ENCODE results near the gene HECW1. TPM values are rescaled to one million over a fixed set of nuclear protein-coding genes. Genes with fewer than 3 reads are reported as not detected.

Gene HECW1
- total and polyA plus RNA-seq, 8 donors, result 0.04 to 0.69 (median 0.12) TPM; not detected in 5

DNA sequence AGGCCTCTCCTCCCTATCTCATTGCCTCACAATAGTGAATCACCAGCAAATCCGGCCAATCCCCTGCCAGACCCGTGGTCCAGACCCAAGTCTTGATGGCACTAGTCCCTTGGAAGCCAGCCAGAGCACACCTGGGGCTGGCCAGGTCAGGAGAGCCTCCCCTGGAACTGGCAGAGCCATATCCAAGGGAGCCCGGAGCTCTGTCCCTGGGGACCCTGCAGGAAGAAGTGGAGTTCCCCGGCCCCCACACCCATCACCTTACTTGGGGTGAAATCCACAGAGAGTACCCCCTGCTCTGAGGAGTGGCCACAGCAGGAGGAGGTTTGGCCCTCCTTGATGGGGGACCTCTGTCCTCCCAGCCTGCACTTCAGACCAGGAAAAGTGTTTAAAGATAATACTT lies 122.5 kb downstream of the HECW1 start:
- FAIRE-seq (no peak), DNase-seq (no peak), ATAC-seq (no peak)
- Histone ChIP-seq H3K27me3 (no peaks in the 10 kb centered on the region), H3K9me3 (no peaks in the 10 kb centered on the region), H3K4me3 (no peak overlapping the region), H3K27ac (no peak overlapping the region), H3K4me1 (no peaks in the 10 kb centered on the region), H3K36me3 (no peaks in the 10 kb centered on the region)
- WGBS, 2 donors, result 58 to 77% methylated on average over 4 of the region's 4 CpGs
- TF ChIP-seq CTCF (IDR thresholded peaks at IDR 0.05), result no peak
- intact Hi-C loops (cut with DNase I), result no loop called here

- WGBS, 2 donors, result 67 to 68% methylated on average over 6 of the region's 6 CpGs
- Histone ChIP-seq H3K9me3 (no peaks in the 10 kb centered on the region), H3K36me3 (no peaks in the 10 kb centered on the region), H3K27ac (no peak overlapping the region), H3K4me1 (no peaks in the 10 kb centered on the region), H3K27me3 (no peaks in the 10 kb centered on the region), H3K4me3 (no peak overlapping the region)
- DNase-seq, result no peak
- intact Hi-C loops (cut with DNase I), result no loop called here
- no peak for FAIRE-seq
- TF ChIP-seq CTCF (IDR thresholded peaks at IDR 0.05), result no peak
- ATAC-seq, result no peak
These were observed 128.1 kb downstream of the HECW1 start for GRCh38 chr7:43240565-43240964.

DNA sequence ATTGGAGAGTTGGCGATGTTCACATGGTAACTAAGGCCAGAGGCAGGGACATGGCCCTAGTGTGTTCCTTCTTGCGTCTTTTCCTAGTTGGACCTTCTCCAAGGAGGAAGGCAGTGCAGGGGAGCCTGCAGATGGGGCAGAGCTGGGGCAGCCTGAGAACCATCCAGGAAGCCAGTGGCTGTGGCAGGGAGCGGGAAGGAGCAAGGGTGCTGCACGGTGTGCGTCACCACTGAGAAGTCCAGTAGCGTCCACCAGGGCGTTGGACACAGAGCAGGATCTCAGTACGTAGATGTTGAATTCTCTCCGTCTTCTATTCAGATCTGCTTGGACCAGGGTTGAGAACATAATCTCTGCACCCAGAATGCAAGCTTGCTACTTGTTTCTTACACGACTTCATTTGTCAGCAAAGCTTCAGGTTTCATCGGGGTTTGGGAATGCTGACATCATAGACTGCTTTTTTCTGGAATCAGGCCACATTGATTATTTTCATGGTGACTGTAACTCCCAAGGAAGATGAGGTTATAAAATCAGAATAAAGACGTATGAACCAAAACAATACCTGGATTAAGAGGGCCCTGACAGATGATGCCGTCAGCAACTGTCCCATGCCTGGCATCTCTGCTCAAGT lies 130.3 kb downstream of the HECW1 start:
- no peak for DNase-seq
- no peak for ATAC-seq
- Histone ChIP-seq H3K27ac (no peak overlapping the region), H3K36me3 (no peaks in the 10 kb centered on the region), H3K4me1 (no peaks in the 10 kb centered on the region), H3K9me3 (no peaks in the 10 kb centered on the region), H3K4me3 (no peak overlapping the region), H3K27me3 (no peaks in the 10 kb centered on the region)
- intact Hi-C loops (cut with DNase I), result no loop called here
- no peak for FAIRE-seq
- WGBS, 2 donors, result 69 to 72% methylated on average over 13 of the region's 13 CpGs
- no peak for TF ChIP-seq CTCF (IDR thresholded peaks at IDR 0.05)

GRCh38 chr7:43244232-43244631 lies 131.8 kb downstream of the HECW1 start:
- H3K27me3 ChIP-seq, result no peaks in the 10 kb centered on the region
- no peak for FAIRE-seq
- no peak for ATAC-seq

More at GRCh38 chr7:43244232-43244631, 131.8 kb downstream of the HECW1 start:
- Histone ChIP-seq H3K4me3 (no peak overlapping the region), H3K9me3 (no peaks in the 10 kb centered on the region), H3K36me3 (no peaks in the 10 kb centered on the region), H3K27ac (no peak overlapping the region), H3K4me1 (no peaks in the 10 kb centered on the region)
- WGBS, 2 donors, result 74 to 78% methylated on average over 3 of the region's 3 CpGs
- no peak for TF ChIP-seq CTCF (IDR thresholded peaks at IDR 0.05)
- no peak for DNase-seq
- intact Hi-C loops (cut with DNase I), result no loop called here

Measured in pancreas (tissue), 10 donors.